Activated CD4-positive, alpha-beta T cell treated with anti-CD3 and anti-CD28 coated beads, Interleukin-2, amount 50 U/mL, for 16 hours (primary cell): ENCODE results near the gene CAV2.

Experiments used
- DNase-seq: peaks from one replicate; pipeline ENCODE4 v3.0.0-alpha.2; 2020

The CAV2 gene

GRCh38 chr7:116496653-116497052 lies 2.9 kb upstream of the CAV2 start:
- DNase-seq: no peak

GRCh38 chr7:116497708-116498107 lies 1.8 kb upstream of the CAV2 start:
- DNase-seq: no peak

DNA sequence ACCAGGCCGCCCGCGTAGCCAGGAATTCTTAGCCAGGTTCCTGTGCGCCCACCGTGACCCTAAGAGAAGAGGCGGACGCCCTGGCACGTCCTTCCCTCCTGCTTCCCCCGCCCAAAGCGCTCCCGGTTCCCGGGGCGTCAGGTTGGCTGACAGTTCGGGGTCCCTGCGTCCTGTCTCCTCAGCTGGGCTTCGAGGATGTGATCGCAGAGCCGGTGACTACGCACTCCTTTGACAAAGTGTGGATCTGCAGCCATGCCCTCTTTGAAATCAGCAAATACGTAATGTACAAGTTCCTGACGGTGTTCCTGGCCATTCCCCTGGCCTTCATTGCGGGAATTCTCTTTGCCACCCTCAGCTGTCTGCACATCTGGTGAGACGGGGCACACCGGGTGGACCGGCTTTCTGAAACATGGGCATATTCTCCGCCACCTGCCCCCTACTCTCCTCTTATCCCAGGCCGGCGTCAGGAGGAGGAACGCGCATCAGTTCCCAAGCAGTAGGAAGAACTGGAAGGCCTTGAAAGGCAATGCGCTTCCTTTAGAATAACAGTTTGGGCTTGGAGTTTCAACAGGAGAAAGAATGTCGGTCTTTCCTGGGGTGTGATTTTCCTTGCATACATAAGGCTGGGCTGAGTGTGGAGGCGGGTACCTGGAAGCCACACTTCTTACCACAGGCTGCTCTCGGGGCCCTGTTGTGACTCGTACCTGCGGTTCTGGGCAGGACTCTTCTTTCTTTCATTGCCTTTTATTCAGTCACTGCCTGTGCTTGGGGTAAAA lies 728 bp downstream of the CAV2 start:
- DNase-seq: peak; percentile 53

DNA sequence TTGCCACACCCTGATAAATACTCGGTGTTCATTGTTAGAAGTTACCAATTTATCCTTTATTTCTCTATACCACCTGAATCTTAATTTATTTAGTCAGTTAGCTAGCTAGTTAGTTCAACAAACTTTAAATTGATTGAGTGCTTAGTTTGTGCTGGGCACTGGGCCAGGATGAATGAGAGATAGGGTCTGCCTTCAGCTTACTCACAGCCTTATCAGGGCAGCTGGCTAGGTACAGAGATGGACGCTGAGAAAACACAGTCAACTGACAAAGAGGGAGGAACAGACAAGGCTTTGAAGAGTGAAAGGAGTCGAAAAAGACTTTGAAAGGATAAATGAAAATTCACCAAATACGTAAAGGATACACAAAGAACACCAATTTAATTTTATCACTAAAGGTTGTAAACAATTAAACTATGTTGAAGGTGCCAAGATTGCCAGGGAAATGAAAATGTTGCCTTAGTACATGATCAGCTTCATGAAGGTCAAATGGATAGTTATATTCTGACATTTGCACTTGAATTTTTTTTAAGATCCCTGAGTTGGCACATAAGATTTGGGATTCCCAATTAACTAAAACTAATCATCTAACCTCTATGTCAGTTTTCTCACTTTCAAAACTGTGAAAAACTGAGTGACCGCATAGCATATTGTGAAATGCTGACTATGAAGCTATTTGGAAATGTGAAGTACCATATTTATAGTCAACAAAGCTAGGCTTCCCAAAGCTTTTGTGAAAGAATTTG lies 2.1 kb downstream of the CAV2 start:
- DNase-seq: no peak

- DNase-seq: no peak
Measured at GRCh38 chr7:116502201-116503096, 2.9 kb downstream of the CAV2 start.

DNA sequence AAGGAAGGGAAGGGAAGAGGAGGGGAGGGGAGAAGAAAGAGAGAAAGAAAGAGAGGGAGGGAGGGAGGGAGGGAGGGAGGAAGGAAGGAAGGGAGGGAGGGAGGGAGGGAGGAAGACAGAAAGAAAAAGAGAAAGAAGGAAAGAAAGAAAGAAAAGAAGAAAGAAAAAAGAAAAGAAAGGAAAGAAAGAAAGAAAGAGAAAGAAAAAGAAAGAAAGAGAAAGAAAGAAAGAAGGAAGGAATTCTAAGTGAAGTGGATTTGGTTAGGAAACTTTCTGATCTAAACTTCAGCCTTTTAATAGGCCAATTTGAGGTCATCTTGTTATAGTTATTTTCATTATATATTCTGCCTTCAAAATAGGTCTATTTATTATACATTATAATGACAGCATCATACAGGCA lies 4.3 kb downstream of the CAV2 start:
- DNase-seq: no peak

GRCh38 chr7:116505278-116505677 lies 5.7 kb downstream of the CAV2 start:
- DNase-seq: no peak

DNA sequence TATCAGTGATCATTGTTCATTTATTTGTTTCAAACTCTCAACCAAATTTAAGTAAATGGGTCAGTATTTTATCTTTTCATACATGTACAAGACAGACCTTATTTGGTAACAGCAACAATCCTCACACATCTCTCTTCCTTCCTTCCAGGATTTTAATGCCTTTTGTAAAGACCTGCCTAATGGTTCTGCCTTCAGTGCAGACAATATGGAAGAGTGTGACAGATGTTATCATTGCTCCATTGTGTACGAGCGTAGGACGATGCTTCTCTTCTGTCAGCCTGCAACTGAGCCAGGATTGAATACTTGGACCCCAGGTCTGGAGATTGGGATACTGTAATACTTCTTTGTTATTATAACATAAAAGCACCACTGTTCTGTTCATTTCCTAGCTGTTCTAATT lies 6.3 kb downstream of the CAV2 start:
- DNase-seq: no peak

DNA sequence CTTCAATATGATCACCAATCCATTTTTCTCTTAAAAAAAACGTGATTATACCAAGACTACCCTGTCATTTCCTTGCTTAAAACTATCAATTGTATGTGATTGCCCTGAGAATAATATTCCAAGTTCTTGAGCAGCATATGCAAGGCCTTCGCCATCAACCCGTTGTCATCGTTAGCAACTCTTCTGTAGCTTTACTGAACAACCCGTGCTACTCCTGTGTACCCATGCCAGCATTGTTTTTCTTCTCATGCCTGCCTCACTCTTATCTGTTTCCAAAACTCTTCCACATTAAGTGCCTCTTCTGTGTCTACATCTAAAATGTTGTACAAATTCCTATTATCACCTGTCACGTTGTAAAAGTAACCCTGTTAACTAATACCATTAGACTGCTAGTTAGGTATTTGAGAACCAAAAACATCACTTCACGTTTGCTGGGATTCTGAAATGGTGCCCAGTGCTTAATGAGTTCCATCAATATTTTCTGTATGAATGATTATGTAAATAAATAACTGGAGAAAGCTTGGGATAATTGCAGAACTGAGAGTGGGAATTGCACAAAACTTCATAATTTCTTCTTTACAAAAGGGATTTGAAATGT lies 10.5 kb downstream of the CAV2 start:
- DNase-seq: no peak

DNA sequence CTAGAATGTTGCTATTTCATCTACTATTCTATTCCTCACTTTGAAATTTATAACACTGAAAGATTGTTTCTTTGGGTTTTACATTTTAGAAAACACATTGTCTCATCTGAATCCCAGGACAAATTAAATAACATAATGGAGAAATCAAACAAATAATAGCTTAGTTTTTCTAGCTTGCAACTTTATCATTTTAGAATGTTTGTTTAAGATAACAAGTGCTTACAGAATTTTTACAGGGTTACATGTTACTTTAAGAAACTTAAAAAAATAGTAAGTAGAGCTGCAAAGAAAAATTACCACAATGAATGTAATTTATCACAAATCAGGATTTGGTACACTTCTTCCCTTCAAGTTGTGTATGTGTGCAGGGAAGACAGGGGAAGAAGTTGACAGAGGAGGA lies 11.3 kb downstream of the CAV2 start:
- DNase-seq: no peak

- DNase-seq: peak; percentile 38
Measured at GRCh38 chr7:116511552-116512519, 12.3 kb downstream of the CAV2 start.

GRCh38 chr7:116512520-116513188 lies 13.1 kb downstream of the CAV2 start:
- no peak for DNase-seq

DNA sequence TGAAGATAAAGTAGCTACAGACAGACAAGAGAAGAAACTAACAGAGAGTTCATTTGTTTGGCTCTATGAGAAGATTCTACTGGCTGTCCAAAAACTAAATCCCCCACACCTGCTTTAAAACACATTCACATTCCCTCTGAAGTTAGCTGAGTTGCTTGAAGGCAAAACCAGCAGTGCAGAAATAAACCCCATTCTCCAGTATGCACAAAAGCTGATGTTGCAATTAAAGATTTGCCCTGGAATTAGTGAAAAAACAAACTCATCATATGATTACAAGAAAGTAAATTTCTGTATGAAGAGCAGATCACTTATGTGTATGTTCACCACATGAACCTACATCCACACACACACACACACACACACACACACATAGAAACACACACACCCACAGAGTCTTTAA lies 16.0 kb downstream of the CAV2 start:
- DNase-seq: no peak

DNA sequence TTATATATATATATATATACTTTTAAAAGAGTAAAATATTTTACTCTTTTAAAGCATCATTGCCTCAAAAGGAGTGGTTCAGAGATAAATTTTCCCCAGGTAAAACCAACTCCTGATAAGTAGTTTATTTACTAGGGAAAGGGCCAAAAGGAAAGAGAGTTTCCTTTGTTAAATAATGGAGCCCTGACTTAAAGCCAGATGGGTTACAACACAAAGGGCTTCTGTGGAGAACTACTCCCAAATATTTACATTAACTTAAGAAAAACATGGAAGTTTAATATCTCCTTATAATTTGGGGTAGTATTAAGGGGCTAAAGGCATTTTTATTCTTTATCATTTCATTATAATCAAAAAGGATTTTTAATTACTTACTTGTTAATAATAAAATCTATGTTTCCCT lies 16.8 kb downstream of the CAV2 start:
- DNase-seq: no peak

DNA sequence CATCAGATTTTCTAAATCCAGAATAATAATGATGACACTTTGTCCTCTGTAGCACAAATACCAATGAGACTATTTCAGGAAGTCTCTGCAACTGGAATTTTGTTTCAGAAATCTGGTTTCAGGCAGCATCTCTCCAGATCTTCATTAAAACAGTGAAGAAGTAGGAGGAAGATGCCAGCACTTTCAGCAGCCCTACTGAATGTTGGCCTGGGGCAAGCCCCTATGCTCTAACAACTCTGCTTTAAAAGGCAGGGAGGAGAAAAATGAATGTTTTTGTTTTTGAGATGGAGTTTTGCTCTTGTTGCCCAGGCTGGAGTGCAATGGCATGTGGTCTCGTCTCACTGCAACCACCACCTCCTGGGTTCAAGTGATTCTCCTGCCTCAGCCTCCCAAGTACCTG lies 18.1 kb downstream of the CAV2 start:
- no peak for DNase-seq

GRCh38 chr7:116518961-116519360 lies 19.4 kb downstream of the CAV2 start:
- DNase-seq: no peak

DNA sequence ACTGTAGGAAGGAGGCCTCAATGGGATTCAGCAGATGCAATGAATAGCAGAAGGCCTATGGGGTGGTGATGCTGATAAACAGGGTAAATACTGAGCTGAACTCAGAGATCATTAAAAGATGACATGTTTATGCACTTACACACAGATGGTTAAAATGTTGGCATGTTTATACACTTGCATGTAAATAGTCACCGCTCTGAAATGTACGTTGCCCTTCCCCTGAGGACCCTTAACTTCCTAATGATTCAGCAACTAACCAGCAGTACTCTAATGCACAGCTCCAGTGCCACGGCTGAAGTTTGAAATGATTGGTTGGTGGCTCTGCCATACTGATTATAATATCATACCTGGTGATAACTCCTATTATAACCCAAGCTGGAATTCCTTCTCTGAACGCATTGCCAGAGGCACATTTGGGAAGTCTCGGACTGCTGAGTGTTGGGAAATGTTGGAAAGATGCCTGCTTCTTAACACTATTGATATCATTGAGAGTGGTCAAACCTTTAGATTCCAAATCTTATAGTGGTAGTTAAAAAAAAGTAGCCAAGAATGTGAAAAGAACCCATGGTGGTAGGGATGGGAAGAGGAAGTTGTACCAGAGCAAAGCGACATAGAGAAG lies 21.6 kb downstream of the CAV2 start:
- DNase-seq: no peak

- DNase-seq: no peak
Measured at GRCh38 chr7:116522247-116522646, 22.7 kb downstream of the CAV2 start.

DNA sequence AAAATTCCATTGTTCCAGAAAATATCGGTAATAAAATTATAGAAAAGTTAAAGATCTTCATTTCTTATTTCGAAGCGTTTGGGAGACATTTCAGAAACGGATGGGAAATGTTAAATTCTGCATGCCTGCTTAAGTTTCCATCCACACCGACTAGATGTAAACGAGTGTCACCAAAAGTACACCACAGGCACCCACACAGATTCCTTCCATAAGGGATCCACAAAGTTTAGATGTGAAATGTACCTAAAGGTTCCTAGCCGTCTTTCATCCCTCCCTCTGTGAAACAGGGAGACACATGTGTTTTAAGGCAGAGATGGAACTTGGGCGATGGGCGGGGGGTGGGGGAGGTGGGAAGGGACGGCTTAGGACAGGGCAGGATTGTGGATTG lies 24.7 kb downstream of the CAV2 start:
- DNase-seq: no peak

DNA sequence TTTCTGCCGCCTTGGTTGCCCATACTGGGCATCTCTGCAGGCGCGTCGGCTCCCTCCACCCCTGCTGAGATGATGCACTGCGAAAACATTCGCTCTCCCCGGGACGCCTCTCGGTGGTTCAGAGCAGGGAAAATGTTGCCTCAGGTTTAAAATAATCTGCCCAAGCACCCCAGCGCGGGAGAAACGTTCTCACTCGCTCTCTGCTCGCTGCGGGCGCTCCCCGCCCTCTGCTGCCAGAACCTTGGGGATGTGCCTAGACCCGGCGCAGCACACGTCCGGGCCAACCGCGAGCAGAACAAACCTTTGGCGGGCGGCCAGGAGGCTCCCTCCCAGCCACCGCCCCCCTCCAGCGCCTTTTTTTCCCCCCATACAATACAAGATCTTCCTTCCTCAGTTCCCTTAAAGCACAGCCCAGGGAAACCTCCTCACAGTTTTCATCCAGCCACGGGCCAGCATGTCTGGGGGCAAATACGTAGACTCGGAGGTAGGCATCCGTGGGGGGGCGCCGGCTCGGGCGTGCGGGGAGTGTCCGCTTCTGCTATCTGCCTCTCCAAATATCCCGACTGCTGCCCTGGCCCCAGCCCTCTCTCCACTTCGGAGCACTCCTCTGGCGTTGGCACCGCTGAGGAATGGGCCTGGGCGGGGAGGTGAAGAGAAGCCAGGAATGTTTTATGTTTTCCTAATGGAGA lies 25.2 kb downstream of the CAV2 start, which contains the start of gene CAV1:
CAV1 (plus strand) TSS at position 428 of the 689 bp plus-strand sequence; CDS start at position 455, 27 bp downstream.
- peak; percentile 9 for DNase-seq
